HFFc6 (cell line): ENCODE measurements around the gene RHBDL1. TPM values are rescaled to one million over a fixed set of nuclear protein-coding genes. Genes with fewer than 3 reads are reported as not detected.

Source experiments
- DNase-seq: peaks from one replicate; pipeline ENCODE4 v3.0.0-alpha.2; 2018
- H3K27ac Mint-ChIP-seq: 2 replicates; pipeline ENCODE4 v1.8.0; 2020; ENCODE audit warnings: mild to moderate bottlenecking, mixed read lengths
- H3K27me3 Mint-ChIP-seq: 2 replicates; pipeline ENCODE4 v1.8.0; 2021; ENCODE audit warnings: mild to moderate bottlenecking, moderate library complexity, mixed read lengths; ENCODE audit not compliant: insufficient read depth
- H3K36me3 Mint-ChIP-seq: 2 replicates; pipeline ENCODE4 v1.8.0; 2021; ENCODE audit warnings: low read depth, mixed read lengths
- H3K4me1 Mint-ChIP-seq: 2 replicates; pipeline ENCODE4 v1.8.0; 2020; ENCODE audit warnings: low read depth, mixed read lengths
- H3K4me3 Mint-ChIP-seq: 2 replicates; pipeline ENCODE4 v1.8.0; 2020; ENCODE audit warnings: mild to moderate bottlenecking, moderate library complexity, mixed read lengths
- H3K9me3 Mint-ChIP-seq: 2 replicates; pipeline ENCODE4 v1.8.0; 2020; ENCODE audit warnings: mild to moderate bottlenecking, mixed read lengths
- CTCF ChIP-seq: fragments of 200-600 bp; sonication (generic); IDR thresholded peaks from 2 replicates; pipeline ENCODE4 v1.5.0; 2021; ENCODE audit warnings: antibody characterized with exemption, mild to moderate bottlenecking
- total RNA-seq, 6 experiments: library from RNA; stranded (reverse); fragmentation: NEBNext Ultra II Directional; extraction: Animal tissue kit (Norgen Biotek cat#: 25700); gene quantifications; 2 replicates in 1 of 6; 3 replicates in 5 of 6; pipeline ENCODE4 v1.2.3, GENCODE V29; 2021

The RHBDL1 gene
- total RNA-seq, 6 experiments from 2014 or later = 1.4 to 2.3 (median 1.7) TPM

- no peak overlapping the region for H3K27ac Mint-ChIP-seq
- H3K36me3 Mint-ChIP-seq = no peaks in the 10 kb centered on the region
- H3K9me3 Mint-ChIP-seq = 0 out of 2 replicates have a peak, but pooled peaks cover 4% of the 10 kb centered on the region
- DNase-seq = no peak
- H3K4me3 Mint-ChIP-seq = peak overlapping the region; percentile 90
- H3K4me1 Mint-ChIP-seq = no peaks in the 10 kb centered on the region
- H3K27me3 Mint-ChIP-seq = peaks cover 8% of the 10 kb centered on the region
- TF ChIP-seq CTCF = no peak
Observed at GRCh38 chr16:635573-636205, 39.8 kb upstream of the RHBDL1 start.

GRCh38 chr16:636206-637080 lies 39.0 kb upstream of the RHBDL1 start, which contains the start of gene METTL26:
TSS of gene METTL26 (minus strand) at chr16:636305. CDS start at chr16:636290, 15 bp downstream.
- no peaks in the 10 kb centered on the region for H3K4me1 Mint-ChIP-seq
- peaks cover 8% of the 10 kb centered on the region for H3K27me3 Mint-ChIP-seq
- peak; percentile 92 for DNase-seq
- H3K4me3 Mint-ChIP-seq = peak within 1 kb of the TSS; percentile 90
- H3K27ac Mint-ChIP-seq = peak within 1 kb of the TSS; percentile 86
- no peaks in the 10 kb centered on the region for H3K36me3 Mint-ChIP-seq
- H3K9me3 Mint-ChIP-seq = 0 out of 2 replicates have a peak, but pooled peaks cover 4% of the 10 kb centered on the region
- 0 out of 2 replicates have a peak, but pooled peaks have one; percentile 4 for TF ChIP-seq CTCF

- no peak for DNase-seq
- TF ChIP-seq CTCF = no peak
- H3K4me3 Mint-ChIP-seq = peak overlapping the region; percentile 90
Observed at GRCh38 chr16:637081-638018, 38.1 kb upstream of the RHBDL1 start.

GRCh38 chr16:638034-638543 lies 37.4 kb upstream of the RHBDL1 start:
- DNase-seq = no peak
- Mint-ChIP-seq H3K27ac (no peak overlapping the region), H3K27me3 (peaks cover 8% of the 10 kb centered on the region), H3K4me3 (no peak overlapping the region), H3K36me3 (no peaks in the 10 kb centered on the region), H3K9me3 (0 out of 2 replicates have a peak, but pooled peaks cover 4% of the 10 kb centered on the region), H3K4me1 (no peaks in the 10 kb centered on the region)
- no peak for TF ChIP-seq CTCF

More at GRCh38 chr16:637081-638018, 38.1 kb upstream of the RHBDL1 start:
- 0 out of 2 replicates have a peak, but pooled peaks cover 4% of the 10 kb centered on the region for H3K9me3 Mint-ChIP-seq
- H3K4me1 Mint-ChIP-seq = no peaks in the 10 kb centered on the region
- peak overlapping the region; percentile 86 for H3K27ac Mint-ChIP-seq
- peaks cover 8% of the 10 kb centered on the region for H3K27me3 Mint-ChIP-seq
- H3K36me3 Mint-ChIP-seq = no peaks in the 10 kb centered on the region

GRCh38 chr16:638836-639235 lies 36.6 kb upstream of the RHBDL1 start:
- no peaks in the 10 kb centered on the region for H3K4me1 Mint-ChIP-seq
- H3K4me3 Mint-ChIP-seq = no peak overlapping the region
- H3K27ac Mint-ChIP-seq = no peak overlapping the region
- 0 out of 2 replicates have a peak, but pooled peaks cover 4% of the 10 kb centered on the region for H3K9me3 Mint-ChIP-seq
- H3K36me3 Mint-ChIP-seq = no peaks in the 10 kb centered on the region
- DNase-seq = no peak
- no peak for TF ChIP-seq CTCF
- peaks cover 8% of the 10 kb centered on the region for H3K27me3 Mint-ChIP-seq
